GM18505 (cell line): Measurements from ENCODE around the gene SMIM14.
"Not testable (repeated sequence)": the region's sequence is repeated elsewhere in the genome, so short reads cannot be mapped to it uniquely, and the experiment has no call there.

Experiments
- ATAC-seq: cut with Tn5 transposase; IDR thresholded peaks from one replicate; pipeline ENCODE4 v1.9.1; 2021; ENCODE audit not compliant: unreplicated experiment
- POLR2A ChIP-seq: IDR thresholded peaks from 4 replicates; pipeline ENCODE4 v1.6.1; 2011; ENCODE audit warnings: borderline replicate concordance; ENCODE audit not compliant: insufficient read depth, insufficient read length; ENCODE audit errors: extremely low read depth

The SMIM14 gene

DNA sequence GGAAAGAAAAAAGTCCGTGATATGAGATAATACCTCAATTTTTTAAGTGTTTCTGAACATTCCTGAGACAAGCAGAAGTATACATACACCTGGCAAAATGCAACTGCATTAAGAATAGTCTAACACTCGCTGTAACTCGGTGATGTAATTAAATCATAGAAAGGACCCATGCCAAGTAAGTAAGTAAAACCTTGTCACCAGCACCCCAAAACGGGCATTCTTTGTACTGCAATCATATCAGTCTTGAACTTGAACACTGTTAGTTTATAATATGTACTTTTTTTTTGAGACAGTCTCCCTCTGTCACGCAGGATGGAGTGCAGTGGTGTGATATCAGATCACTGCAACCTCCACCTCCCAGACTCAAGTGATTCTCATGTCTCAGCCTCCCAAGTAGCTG, 47.4 kb downstream of the SMIM14 start:
- TF ChIP-seq POLR2A = no peak
- ATAC-seq = no peak

DNA sequence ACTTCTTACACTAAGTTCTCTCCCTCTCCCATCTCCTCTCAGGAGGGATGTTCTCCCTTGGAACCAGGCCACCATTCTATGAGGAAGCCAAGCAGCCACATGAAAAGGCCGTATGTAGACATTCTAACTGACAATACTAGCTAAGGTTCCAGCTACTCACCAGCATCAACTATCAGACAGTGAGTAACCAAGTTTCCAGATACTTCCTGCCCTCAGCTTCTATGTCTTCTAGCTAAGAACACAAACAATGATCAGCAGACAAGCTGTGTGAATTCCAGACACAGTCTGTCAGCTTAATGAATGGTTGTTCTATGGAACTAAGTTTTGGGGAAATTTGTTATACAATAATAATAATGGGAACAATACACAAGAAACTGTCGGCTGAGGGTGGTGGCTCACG, 50.8 kb downstream of the SMIM14 start:
- no peak for ATAC-seq
- no peak for TF ChIP-seq POLR2A

DNA sequence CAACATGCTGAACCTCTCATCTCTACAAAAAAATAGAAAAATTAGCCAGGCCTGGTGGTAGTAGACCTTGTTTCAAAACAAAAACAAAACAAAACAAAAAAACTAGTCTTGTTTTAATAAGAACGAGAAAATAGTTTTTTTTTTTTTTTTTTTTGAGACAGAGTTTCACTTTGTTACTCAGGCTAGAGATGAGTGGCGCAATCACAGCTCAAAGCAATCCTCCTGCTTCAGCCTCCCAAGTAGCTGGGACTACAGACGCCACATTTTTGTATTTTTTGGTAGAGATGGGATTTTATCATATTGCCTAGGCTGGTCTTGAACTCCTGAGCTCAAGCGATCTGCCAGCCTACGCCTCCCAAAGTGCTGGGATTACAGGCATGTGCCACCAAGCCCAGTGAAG, 63.7 kb downstream of the SMIM14 start:
- no peak for TF ChIP-seq POLR2A
- ATAC-seq = no peak

DNA sequence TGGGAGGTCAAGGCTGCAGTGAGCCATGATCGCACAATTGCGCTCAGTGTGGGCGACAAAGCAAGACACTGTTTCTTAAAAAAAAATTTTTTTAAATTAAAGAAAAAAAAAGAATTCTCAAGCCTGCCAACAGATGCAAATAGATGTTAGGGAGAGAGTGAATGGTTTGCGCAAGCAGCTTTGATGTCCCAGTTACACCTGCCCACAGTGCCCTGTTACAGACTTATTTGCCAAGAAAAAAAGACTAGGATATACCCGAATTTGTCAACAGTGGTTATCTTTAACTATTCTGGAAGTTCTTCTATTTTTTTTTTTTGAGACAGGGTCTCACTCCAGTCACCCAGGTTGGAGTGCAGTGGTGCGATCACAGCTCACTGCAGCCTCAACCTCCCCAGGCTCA, 67.2 kb downstream of the SMIM14 start:
- ATAC-seq = no peak
- TF ChIP-seq POLR2A = no peak

DNA sequence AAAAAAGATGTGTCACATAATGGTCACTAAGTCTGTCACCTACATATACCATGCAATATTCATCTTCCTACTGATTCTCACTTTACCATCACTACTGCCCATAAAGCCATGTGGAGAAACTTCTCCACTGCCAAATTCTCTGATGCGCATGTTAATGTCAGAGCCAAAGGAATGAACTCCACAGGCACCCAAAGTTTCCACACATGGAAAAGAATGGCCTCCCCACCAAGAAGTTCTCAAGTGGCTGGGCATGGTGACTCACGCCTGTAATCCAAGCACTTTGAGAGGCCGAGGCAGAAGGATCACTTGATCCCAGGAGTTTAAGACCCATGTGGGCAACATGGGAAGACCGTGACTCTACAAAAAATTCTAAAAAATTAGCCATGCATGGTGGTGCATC, 67.6 kb downstream of the SMIM14 start:
- no peak for ATAC-seq
- no peak for TF ChIP-seq POLR2A

DNA sequence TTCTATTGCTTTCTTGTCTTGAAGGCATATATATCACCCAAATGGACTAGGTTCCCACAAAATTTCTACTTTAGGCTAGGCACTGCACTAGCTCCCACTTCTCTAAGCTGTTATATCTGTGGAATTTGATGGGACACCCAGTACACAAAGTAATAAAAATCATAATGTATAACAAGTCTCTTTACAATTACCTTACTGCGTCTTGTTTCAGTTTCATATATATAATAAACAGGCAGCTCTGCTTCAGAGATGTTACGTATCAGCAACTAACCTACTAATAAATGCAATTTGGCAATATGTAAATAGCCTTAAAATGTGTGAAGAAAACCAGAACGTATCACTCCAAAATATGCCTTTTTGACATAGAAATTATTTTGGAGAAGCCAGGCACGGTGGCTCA, 69.5 kb downstream of the SMIM14 start:
- no peak for ATAC-seq
- TF ChIP-seq POLR2A = no peak

DNA sequence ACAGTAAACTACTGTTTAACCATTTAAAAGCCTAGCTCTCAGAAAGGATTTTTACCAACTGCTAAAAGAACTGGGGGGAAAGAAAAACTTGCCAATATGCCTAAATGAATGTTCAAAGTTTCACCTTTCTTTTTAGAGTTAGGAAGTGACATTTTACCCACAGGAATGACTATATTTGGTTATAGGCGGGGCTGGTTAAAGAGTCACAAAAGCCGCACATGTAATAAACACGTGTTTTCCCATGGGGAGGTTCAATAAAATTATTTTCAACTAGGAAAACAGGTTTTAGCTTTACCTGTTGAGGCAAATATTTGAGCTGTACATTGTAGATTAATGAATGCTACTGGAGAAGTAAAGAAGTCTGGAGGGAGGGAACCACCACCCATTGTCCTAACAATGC, 69.9 kb downstream of the SMIM14 start:
- ATAC-seq = no peak
- TF ChIP-seq POLR2A = no peak

DNA sequence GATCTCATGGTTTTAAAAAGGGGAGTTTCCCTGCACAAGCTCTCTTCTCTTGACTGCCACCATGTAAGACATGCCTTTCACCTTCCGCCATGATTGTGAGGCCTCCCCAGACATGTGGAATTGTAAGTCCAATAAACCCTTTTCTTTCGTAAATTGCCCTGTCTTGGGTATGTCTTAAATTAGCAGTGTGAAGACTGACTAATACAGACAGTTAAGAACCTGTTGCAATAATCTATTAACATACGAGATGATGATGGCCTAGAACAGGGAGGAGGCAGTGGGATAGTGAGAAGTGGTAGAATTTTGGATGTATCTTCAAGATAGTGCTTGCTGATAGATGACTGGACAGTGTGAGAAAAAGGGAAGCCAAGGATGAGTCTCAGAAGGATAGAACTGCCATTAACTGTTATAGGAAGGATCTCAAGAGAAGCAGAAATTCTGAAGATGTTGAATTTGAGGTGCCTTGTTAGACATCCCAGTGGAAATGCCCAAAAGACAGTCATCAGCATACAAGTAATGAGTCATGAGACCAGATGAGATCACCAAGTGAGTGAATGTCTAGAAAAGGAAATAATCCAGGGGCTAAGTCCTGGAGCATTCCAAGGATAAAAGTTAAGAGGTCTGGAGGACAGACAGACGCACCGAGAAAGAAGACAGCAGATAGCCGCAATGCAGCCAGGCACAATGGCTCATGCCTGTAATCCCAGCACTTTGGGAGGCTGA, 72.6 kb downstream of the SMIM14 start:
- TF ChIP-seq POLR2A = no peak
- no peak for ATAC-seq

DNA sequence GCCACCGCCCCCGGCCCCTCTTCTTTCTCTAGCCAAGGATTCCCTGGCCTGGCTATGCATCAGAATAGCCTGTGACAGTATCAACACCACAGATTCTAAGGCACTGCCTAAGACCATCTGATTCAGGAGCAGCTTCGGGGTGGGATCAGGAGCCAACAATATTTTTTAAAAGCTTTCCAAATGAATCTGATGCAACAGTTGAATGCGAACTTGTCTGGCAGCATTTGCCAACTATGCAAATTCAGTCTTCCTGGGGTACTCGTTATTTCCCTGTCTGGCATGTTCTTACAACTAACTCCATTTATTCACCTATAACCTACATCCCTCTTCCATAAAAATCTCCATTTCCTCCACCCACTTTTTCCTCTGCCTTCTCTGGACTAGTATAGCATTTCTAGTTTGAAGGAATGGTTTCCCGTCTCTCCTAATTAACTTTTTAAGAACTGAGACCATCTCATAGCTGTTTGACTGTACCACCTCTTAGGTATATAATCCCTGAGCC, 75.3 kb downstream of the SMIM14 start:
- TF ChIP-seq POLR2A = no peak
- no peak for ATAC-seq

DNA sequence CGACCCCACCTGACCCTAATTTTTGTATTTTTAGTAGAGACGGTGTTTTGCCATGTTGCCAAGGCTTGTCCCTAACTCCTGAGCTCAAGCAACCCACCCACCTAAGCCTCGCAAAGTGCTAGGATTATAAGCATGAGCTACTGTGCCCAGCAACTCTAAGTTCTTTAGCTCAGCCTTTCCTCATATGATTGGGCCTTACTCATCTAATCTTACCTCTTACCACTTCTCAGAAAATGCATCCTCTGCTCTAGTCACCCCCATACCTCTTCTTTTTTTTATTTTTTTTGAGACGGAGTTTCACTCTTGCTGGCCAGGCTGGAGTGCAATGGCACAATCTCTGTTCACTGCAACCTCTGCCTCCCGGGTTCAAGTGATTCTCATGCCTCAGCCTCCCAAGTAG, 75.9 kb downstream of the SMIM14 start:
- TF ChIP-seq POLR2A = no peak

DNA sequence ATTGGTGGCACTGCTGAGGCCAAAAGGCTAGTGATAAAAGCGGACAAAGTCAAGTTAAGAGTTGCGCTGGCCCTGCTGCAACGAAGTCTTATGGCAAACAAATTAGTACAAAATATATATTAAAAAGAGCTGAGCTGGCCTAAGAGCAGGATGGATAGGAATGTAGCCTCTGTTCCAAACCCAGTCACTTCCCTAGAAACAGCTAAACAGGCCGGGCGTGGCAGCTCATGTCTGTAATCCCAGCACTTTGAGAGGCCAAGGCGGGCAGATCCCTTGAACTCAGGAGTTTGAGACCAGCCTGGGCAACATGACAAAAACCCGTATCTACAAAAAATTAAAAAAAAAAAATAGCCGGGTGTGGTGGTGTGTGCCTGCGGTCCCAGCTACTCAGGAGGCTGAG, 79.0 kb downstream of the SMIM14 start:
- no peak for ATAC-seq
- no peak for TF ChIP-seq POLR2A

More for the DNA sequence above, 75.9 kb downstream of the SMIM14 start:
- no peak for ATAC-seq

DNA sequence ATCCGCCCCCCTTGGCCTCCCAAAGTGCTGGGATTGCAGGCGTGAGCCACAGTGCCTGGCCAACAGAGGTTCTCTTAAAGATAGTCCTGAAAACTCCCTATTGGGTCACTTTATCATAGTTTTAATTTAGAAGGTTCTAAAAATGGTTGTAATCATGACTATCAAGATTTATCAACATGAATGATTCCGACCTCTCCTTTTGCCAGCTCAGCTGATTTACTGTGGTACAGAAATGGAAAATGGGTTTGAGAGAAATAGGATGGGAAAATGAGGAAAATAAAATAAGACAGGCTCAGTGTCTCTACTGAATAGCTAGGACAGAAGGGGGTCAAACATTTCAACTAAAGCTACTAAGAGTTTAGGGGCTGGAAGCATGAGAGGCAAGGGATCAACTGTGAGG, 83.2 kb downstream of the SMIM14 start:
- TF ChIP-seq POLR2A = no peak
- ATAC-seq = no peak

DNA sequence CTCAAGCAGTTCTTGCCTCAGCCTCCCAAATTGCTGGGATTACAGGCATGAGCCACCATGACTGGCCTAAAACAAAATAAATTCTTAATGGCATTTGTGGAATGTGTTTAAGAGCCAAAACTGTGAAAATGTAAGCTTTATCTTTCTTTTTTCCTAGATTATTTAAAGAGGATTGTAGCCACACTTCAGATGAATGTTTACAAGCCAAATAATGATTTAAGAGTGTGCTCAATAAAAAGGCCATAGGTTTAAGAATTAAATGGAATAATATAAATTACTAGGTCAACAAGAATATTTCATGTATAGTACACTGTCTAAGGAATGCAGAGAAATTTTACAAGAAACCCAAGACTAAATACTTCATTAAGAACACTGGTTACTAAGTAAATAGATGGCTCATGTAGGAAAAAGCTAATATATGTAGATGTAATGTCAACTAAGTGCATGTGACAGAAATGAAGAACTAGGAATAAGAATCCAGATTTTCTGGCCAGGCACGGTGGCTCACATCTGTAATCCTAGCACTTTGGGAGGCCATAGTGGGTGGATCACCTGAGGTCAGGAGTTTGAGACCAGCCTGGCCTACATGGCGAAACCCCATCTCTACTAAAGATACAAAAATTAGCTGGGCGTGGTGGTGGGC, 90.1 kb downstream of the SMIM14 start:
- TF ChIP-seq POLR2A = no peak
- ATAC-seq = no peak

DNA sequence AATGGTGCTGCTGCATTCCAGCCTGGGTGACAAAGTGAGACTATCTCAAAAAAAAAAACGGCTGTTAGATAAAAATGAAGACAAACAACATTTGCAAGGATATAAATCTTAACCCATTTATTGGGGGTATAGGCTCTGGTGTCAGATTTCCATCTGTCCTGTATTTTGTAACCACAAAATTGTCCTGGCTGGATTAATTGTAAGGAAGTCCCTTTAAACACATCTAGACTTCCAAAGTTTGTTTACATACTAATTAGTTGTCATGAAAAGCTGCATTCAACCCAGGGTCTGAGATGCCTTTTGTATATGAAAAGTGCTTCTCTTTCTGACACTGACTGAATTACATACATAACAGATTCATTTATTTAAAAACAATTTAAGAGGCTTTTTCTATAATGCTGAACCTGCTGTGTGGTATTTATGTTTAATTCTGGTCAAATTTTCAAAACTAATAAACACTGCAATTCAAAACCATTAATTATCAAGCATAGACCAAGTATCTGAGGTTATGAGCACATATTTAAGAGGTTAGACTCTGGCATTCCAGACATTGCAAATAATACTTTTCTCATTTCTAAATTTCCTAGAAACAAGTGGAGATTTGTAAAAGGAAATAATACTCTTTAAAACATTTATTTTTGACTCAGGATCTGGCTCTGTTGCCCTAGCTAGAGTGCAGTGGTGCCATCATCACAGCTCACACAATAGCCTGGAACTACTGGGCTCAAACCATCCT, 93.9 kb downstream of the SMIM14 start:
- no peak for ATAC-seq
- no peak for TF ChIP-seq POLR2A

DNA sequence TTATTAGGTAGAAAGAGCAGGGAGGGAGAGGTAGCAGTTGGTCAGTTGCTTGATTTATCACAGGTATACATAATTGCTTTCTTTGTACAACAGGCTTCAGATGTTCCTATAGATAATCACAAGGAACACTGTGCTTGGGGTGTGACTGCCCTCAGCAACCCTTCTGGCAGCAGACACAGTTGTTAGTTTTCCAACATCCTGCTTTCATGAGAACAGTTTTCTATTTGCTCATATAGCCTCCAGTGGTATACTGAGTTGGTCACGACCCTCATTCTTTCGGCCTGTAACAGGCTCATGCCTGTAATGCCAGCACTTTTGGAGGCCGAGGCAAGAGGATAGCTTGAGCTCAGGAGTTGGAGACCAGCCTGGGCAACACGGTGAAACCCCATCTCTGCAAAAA, 94.6 kb downstream of the SMIM14 start:
- not testable (repeated sequence) for ATAC-seq

DNA sequence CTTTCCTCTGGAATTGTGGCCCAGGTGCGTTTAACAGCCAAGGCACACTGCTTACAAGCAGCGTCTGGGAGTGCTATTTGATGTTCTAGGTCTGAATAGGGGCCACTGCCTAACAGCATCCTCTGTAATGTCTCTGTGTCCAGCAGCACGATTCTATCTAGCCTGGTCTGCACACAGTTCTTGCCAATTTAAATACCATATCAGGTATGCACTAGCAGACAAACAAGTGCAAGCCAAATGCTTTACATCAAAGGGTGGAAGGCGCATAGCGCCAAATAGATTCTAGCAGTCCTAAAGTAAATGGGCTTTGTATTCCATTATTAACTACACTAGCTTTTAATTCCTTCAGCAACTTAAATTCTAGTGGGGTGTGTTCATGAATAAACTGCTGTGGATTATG, 95.6 kb downstream of the SMIM14 start:
- no peak for TF ChIP-seq POLR2A
- no peak for ATAC-seq
